ENCODE measurements around the gene NR2C2. TPM values are rescaled to one million over a fixed set of nuclear protein-coding genes. Genes with fewer than 3 reads are reported as not detected.

NR2C2 gene
- polyA plus RNA-seq, 1 donor (not counting 4 experiments of a cell fraction or from before 2014, with no cell fraction given): 9.4 TPM

DNA sequence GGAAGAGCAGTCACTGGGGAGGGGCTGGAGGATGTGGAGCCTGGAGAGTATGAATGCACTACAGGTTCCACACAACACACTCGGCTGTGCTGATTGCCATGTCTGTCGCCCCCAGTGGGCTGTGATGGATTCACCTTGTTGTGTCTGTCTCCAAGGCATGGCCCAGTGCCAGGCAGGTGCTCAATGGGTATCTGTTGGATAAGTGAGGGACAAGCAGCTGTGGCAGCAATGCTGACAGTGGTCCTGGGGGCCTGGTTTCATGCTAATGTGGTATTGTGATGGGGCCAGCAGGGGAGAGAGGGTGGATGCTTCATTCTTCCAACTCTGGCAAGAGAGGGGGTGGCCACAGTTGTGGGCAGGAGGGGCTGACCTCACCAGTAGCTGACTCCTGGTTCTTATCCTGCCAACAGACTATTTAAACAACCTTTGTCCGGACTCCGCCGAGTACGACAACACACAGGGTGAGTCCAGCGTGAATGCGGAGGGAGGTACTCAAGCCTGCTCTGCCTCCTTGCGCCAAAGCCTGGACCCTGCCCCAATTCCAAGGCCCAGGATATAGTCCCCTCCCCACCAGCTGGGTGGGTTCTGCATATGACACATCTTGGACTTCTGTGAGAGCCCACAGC, 47.3 kb upstream of the NR2C2 start:
- Histone ChIP-seq H3K4me2 (ENCODE audit: control insufficient read depth, extremely low read depth, insufficient read depth, low read depth, low read length) (no peak overlapping the region), H4K20me1 (ENCODE audit: control insufficient read depth, extremely low read depth, insufficient read depth, low read length) (no peaks in the 10 kb centered on the region), H3K36me3 (ENCODE audit: control insufficient read depth in 2 of 2, extremely low read depth in 1 of 2, insufficient read depth in 2 of 2, low read length in 2 of 2) (no peaks in the 10 kb centered on the region), H3K27me3 (ENCODE audit: control insufficient read depth, extremely low read depth, insufficient read depth, low read length) (peaks cover 2% of the 10 kb centered on the region), H3K9ac (ENCODE audit: control insufficient read depth, extremely low read depth, insufficient read depth, low read length) (no peak overlapping the region), H3K4me1 (ENCODE audit: control insufficient read depth, extremely low read depth, insufficient read depth, low read length) (no peaks in the 10 kb centered on the region), H3K79me2 (ENCODE audit: control insufficient read depth, insufficient read depth, low read length) (no peaks in the 10 kb centered on the region), H2AFZ (ENCODE audit: control insufficient read depth, low read length) (no peak overlapping the region), H3K9me1 (ENCODE audit: control insufficient read depth, extremely low read depth, insufficient read depth, low read length) (no peaks in the 10 kb centered on the region), H3K27ac (ENCODE audit: control insufficient read depth, insufficient read depth, low read length) (no peak overlapping the region), H3K9me3 (ENCODE audit: control insufficient read depth, low read depth, low read length) (no peaks in the 10 kb centered on the region), H3K4me3 (ENCODE audit: control insufficient read depth in 2 of 3, extremely low read depth in 1 of 3, insufficient read depth in 2 of 3, low read depth in 1 of 3, low read length in 3 of 3) (no peak overlapping the region)
- FAIRE-seq (no peak), DNase-seq (ENCODE audit: low read depth, low spot score) (no peak)
- dilution Hi-C loops (cut with MboI; ENCODE audit: extremely low pct_ligation_motif_present, low sequenced_read_pairs): no loop called here
- TF ChIP-seq, protein P1, sequence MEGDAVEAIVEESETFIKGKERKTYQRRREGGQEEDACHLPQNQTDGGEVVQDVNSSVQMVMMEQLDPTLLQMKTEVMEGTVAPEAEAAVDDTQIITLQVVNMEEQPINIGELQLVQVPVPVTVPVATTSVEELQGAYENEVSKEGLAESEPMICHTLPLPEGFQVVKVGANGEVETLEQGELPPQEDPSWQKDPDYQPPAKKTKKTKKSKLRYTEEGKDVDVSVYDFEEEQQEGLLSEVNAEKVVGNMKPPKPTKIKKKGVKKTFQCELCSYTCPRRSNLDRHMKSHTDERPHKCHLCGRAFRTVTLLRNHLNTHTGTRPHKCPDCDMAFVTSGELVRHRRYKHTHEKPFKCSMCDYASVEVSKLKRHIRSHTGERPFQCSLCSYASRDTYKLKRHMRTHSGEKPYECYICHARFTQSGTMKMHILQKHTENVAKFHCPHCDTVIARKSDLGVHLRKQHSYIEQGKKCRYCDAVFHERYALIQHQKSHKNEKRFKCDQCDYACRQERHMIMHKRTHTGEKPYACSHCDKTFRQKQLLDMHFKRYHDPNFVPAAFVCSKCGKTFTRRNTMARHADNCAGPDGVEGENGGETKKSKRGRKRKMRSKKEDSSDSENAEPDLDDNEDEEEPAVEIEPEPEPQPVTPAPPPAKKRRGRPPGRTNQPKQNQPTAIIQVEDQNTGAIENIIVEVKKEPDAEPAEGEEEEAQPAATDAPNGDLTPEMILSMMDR (optimal IDR thresholded peaks at IDR 0.05 in 1 of 3, IDR thresholded peaks at IDR 0.05 in 1 of 3, conservative IDR thresholded peaks at IDR 0.05 in 1 of 3; ENCODE audit: extremely low read depth in 1 of 3, insufficient read depth in 2 of 3, low read length in 3 of 3): no peak
- no peak for TF ChIP-seq EZH2 (IDR thresholded peaks at IDR 0.05; ENCODE audit: low read length)

DNA sequence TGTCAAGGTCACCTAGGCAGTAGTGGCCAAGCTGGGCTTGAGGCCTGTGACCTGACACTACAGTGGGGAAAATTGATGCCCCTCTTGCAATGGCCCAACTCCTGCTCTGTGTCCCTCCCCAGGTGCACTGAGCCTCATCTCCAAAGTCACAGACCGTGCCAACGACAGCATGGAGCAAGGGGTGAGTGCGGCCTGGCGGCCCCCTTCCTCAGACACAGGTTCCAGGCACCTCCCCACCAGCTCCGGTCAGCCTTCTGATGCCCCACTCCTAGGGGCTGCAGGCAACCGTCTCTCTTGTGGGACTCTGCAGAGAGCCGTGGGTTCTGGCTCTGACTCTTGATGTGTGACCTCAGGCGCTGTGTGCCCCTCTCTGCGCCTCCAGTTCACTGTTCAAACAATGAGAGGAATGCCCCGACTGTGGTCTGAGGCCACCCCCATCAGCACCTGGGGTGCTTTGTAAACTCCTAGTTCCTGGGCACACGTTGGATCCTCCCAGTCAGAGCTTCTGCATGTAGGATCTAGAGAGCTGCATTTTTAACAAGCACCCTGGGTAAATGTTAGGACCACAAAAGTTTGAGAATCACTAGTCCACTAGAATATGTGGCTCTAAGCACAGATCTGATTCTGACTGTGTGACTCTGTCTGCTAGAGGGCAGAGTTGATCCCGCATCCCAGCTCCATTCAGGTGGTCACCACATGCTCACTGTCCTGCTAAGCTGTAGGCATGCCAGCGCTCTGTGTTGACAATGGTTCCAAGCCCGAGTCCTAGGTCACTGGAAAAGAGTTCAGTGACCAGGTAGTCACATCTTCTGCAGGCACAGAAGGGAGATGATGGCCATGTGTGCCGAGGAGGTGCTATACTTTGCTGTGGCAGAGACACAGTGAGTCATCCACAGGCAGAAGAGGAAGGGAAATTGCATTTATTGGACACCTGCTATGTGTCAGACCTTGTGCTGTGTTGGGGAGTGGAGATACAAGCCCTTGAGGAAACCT, 46.2 kb upstream of the NR2C2 start:
- Histone ChIP-seq H3K9me1 (ENCODE audit: control insufficient read depth, extremely low read depth, insufficient read depth, low read length) (no peaks in the 10 kb centered on the region), H3K36me3 (ENCODE audit: control insufficient read depth in 2 of 2, extremely low read depth in 1 of 2, insufficient read depth in 2 of 2, low read length in 2 of 2) (no peaks in the 10 kb centered on the region), H3K27me3 (ENCODE audit: control insufficient read depth, extremely low read depth, insufficient read depth, low read length) (peaks cover 2% of the 10 kb centered on the region), H3K4me1 (ENCODE audit: control insufficient read depth, extremely low read depth, insufficient read depth, low read length) (no peaks in the 10 kb centered on the region), H3K9me3 (ENCODE audit: control insufficient read depth, low read depth, low read length) (no peaks in the 10 kb centered on the region), H3K4me2 (ENCODE audit: control insufficient read depth, extremely low read depth, insufficient read depth, low read depth, low read length) (no peak overlapping the region), H3K4me3 (ENCODE audit: control insufficient read depth in 2 of 3, extremely low read depth in 1 of 3, insufficient read depth in 2 of 3, low read depth in 1 of 3, low read length in 3 of 3) (no peak overlapping the region), H3K27ac (ENCODE audit: control insufficient read depth, insufficient read depth, low read length) (no peak overlapping the region), H2AFZ (ENCODE audit: control insufficient read depth, low read length) (no peak overlapping the region), H3K79me2 (ENCODE audit: control insufficient read depth, insufficient read depth, low read length) (no peaks in the 10 kb centered on the region), H3K9ac (ENCODE audit: control insufficient read depth, extremely low read depth, insufficient read depth, low read length) (no peak overlapping the region), H4K20me1 (ENCODE audit: control insufficient read depth, extremely low read depth, insufficient read depth, low read length) (no peaks in the 10 kb centered on the region)
- dilution Hi-C loops (cut with MboI; ENCODE audit: extremely low pct_ligation_motif_present, low sequenced_read_pairs): no loop called here
- DNase-seq (ENCODE audit: low read depth, low spot score): no peak
- FAIRE-seq: no peak
- TF ChIP-seq, protein P1 (optimal IDR thresholded peaks at IDR 0.05 in 1 of 3, IDR thresholded peaks at IDR 0.05 in 1 of 3, conservative IDR thresholded peaks at IDR 0.05 in 1 of 3; ENCODE audit: extremely low read depth in 1 of 3, insufficient read depth in 2 of 3, low read length in 3 of 3): no peak
- TF ChIP-seq EZH2 (IDR thresholded peaks at IDR 0.05; ENCODE audit: low read length): no peak

Data from keratinocyte (primary cell).